Mucosa of rectum (tissue), 2 donors: ENCODE results near the gene ZSCAN10.

Experiments used
- H3K27ac ChIP-seq, 2 donors: one replicate each; pipeline ENCODE4 v1.7.0; 2013; ENCODE audit warnings: inconsistent platforms in 2 of 2, low read depth in 2 of 2, low read length in 2 of 2
- H3K27me3 ChIP-seq, 2 donors: one replicate each; pipeline ENCODE4 v1.7.0; 2013; ENCODE audit warnings: low read length in 2 of 2; ENCODE audit not compliant: control insufficient read depth in 2 of 2, insufficient read depth in 2 of 2
- H3K36me3 ChIP-seq, 2 donors: one replicate each; pipeline ENCODE4 v1.7.0; 2013; ENCODE audit warnings: low read length in 2 of 2; ENCODE audit not compliant: control insufficient read depth in 2 of 2, insufficient read depth in 2 of 2
- H3K4me1 ChIP-seq, 2 donors: one replicate each; pipeline ENCODE4 v1.7.0; 2013; ENCODE audit warnings: low read length in 2 of 2, mild to moderate bottlenecking in 1 of 2; ENCODE audit not compliant: control insufficient read depth in 2 of 2, insufficient read depth in 2 of 2
- H3K4me3 ChIP-seq, 2 donors: one replicate each; pipeline ENCODE4 v1.7.0; 2013; ENCODE audit warnings: low read length in 2 of 2
- H3K9ac ChIP-seq, 2 donors: one replicate each; pipeline ENCODE4 v1.7.0; 2013; ENCODE audit warnings: low read length in 2 of 2, low read depth in 1 of 2, mild to moderate bottlenecking in 1 of 2
- H3K9me3 ChIP-seq, 2 donors: one replicate each; pipeline ENCODE4 v1.7.0; 2013; ENCODE audit warnings: low read length in 2 of 2; ENCODE audit not compliant: control insufficient read depth in 2 of 2
- donor health status: healthy.
- donor health status: Normal muscosa, but diverticular disease.

ZSCAN10 gene

GRCh38 chr16:3098459-3099394 lies at the start of gene ZSCAN10:
Gene ZSCAN10 (minus strand): TSS chr16:3099294. CDS start chr16:3092937, 6,357 bp downstream.
- no peaks in the 10 kb centered on the region for H3K9me3 ChIP-seq
- H3K36me3 ChIP-seq, result no peaks in the 10 kb centered on the region
- H3K4me3 ChIP-seq, result peak within 1 kb of the TSS; percentile 43 to 54
- peaks cover 5 to 12% of the 10 kb centered on the region in 2 donors for H3K4me1 ChIP-seq
- peak within 1 kb of the TSS; percentile 17 to 36 for H3K9ac ChIP-seq
- no peaks in the 10 kb centered on the region for H3K27me3 ChIP-seq
- no peak within 1 kb of the TSS for H3K27ac ChIP-seq

GRCh38 chr16:3148256-3149192 lies 49.4 kb upstream of the ZSCAN10 start:
- Histone ChIP-seq H3K9ac (peak overlapping the region in 1 of 2 donors; percentile 87), H3K27me3 (no peaks in the 10 kb centered on the region)

GRCh38 chr16:3147757-3148104 lies 48.6 kb upstream of the ZSCAN10 start:
- H3K9me3 ChIP-seq, result no peaks in the 10 kb centered on the region
- H3K4me3 ChIP-seq, result no peak overlapping the region
- H3K9ac ChIP-seq, result no peak overlapping the region
- no peaks in the 10 kb centered on the region for H3K27me3 ChIP-seq
- peaks cover 27 to 29% of the 10 kb centered on the region in 2 donors for H3K4me1 ChIP-seq
- H3K36me3 ChIP-seq, result no peaks in the 10 kb centered on the region
- no peak overlapping the region for H3K27ac ChIP-seq

More at GRCh38 chr16:3148256-3149192, 49.4 kb upstream of the ZSCAN10 start:
- Histone ChIP-seq H3K27ac (no peak overlapping the region), H3K36me3 (no peaks in the 10 kb centered on the region), H3K4me3 (no peak overlapping the region), H3K4me1 (peaks cover 25% of the 10 kb centered on the region in 2 donors), H3K9me3 (no peaks in the 10 kb centered on the region)

GRCh38 chr16:3147046-3147756 lies 48.1 kb upstream of the ZSCAN10 start:
- Histone ChIP-seq H3K36me3 (peaks cover 4 to 5% of the 10 kb centered on the region in 2 donors), H3K9me3 (no peaks in the 10 kb centered on the region), H3K27me3 (no peaks in the 10 kb centered on the region), H3K27ac (no peak overlapping the region), H3K4me3 (no peak overlapping the region), H3K9ac (no peak overlapping the region), H3K4me1 (peaks cover 26 to 29% of the 10 kb centered on the region in 2 donors)

- H3K9me3 ChIP-seq, result no peaks in the 10 kb centered on the region
- no peak overlapping the region for H3K27ac ChIP-seq
- peaks cover 19 to 26% of the 10 kb centered on the region in 2 donors for H3K4me1 ChIP-seq
- H3K9ac ChIP-seq, result no peak overlapping the region
- no peaks in the 10 kb centered on the region for H3K27me3 ChIP-seq
- H3K4me3 ChIP-seq, result no peak overlapping the region
- peaks cover 8 to 19% of the 10 kb centered on the region in 2 donors for H3K36me3 ChIP-seq
Measured at GRCh38 chr16:3145660-3146059, 46.6 kb upstream of the ZSCAN10 start.

GRCh38 chr16:3145151-3145550 lies 46.1 kb upstream of the ZSCAN10 start:
- Histone ChIP-seq H3K9ac (no peak overlapping the region), H3K27ac (no peak overlapping the region), H3K4me1 (peaks cover 17 to 23% of the 10 kb centered on the region in 2 donors), H3K27me3 (no peaks in the 10 kb centered on the region), H3K36me3 (peaks cover 8 to 19% of the 10 kb centered on the region in 2 donors), H3K4me3 (no peak overlapping the region), H3K9me3 (no peaks in the 10 kb centered on the region)

GRCh38 chr16:3144321-3144983 lies 45.4 kb upstream of the ZSCAN10 start:
- H3K27ac ChIP-seq, result peak overlapping the region in 1 of 2 donors; percentile 56
- no peaks in the 10 kb centered on the region for H3K9me3 ChIP-seq
- H3K9ac ChIP-seq, result peak overlapping the region in 1 of 2 donors; percentile 40
- no peaks in the 10 kb centered on the region for H3K27me3 ChIP-seq
- peaks cover 12 to 18% of the 10 kb centered on the region in 2 donors for H3K4me1 ChIP-seq
- peaks cover 8 to 19% of the 10 kb centered on the region in 2 donors for H3K36me3 ChIP-seq
- no peak overlapping the region for H3K4me3 ChIP-seq

GRCh38 chr16:3143598-3144320 lies 44.7 kb upstream of the ZSCAN10 start:
- peak overlapping the region in 1 of 2 donors; percentile 40 for H3K9ac ChIP-seq
- H3K27ac ChIP-seq, result peak overlapping the region; percentile 23 to 56
- H3K27me3 ChIP-seq, result no peaks in the 10 kb centered on the region
- peaks cover 12 to 13% of the 10 kb centered on the region in 2 donors for H3K4me1 ChIP-seq
- no peaks in the 10 kb centered on the region for H3K9me3 ChIP-seq
- H3K36me3 ChIP-seq, result peaks cover 12 to 23% of the 10 kb centered on the region in 2 donors
- H3K4me3 ChIP-seq, result peak overlapping the region in 1 of 2 donors; percentile 22

DNA sequence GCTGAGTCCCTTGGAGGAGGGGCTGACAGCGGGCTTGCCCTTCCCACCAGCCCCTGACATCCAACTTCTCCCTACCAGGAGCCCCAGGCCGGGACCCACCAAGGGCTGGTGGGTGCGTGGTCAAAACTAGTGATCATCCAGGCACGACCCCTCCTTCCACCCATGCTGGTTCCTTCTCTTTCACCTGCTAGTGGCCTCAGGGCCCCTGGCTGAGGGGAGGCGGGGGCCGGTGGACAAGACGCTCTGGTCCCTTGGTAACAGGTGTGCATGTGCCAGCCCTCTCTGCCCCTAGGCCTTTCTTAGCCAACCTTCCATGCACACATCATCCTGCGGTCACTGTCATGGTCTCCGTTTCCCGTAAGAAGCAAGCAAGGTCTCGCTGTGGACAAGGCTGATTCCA lies 44.1 kb upstream of the ZSCAN10 start:
- peaks cover 12 to 13% of the 10 kb centered on the region in 2 donors for H3K4me1 ChIP-seq
- no peaks in the 10 kb centered on the region for H3K27me3 ChIP-seq
- peak overlapping the region in 1 of 2 donors; percentile 56 for H3K27ac ChIP-seq
- peaks cover 12 to 25% of the 10 kb centered on the region in 2 donors for H3K36me3 ChIP-seq
- H3K9me3 ChIP-seq, result no peaks in the 10 kb centered on the region
- H3K4me3 ChIP-seq, result no peak overlapping the region
- H3K9ac ChIP-seq, result no peak overlapping the region
